ENCODE results near the gene FAM222A.

Gene FAM222A

GRCh38 chr12:109770861-109771670 lies 57.4 kb downstream of the FAM222A start:
- DNase-seq (ENCODE audit: low read depth in 1 of 2, low spot score in 1 of 2): no peak

GRCh38 chr12:109771746-109772621 lies 58.4 kb downstream of the FAM222A start:
- DNase-seq (ENCODE audit: low read depth in 1 of 2, low spot score in 1 of 2): no peak

- DNase-seq (ENCODE audit: low read depth in 1 of 2, low spot score in 1 of 2): no peak
These were observed 59.1 kb downstream of the FAM222A start for GRCh38 chr12:109772622-109773321.

- DNase-seq (ENCODE audit: low read depth in 1 of 2, low spot score in 1 of 2): no peak
These were observed 59.9 kb downstream of the FAM222A start for GRCh38 chr12:109773384-109774011.

GRCh38 chr12:109775172-109775881 lies 61.7 kb downstream of the FAM222A start:
- DNase-seq (ENCODE audit: low read depth in 1 of 2, low spot score in 1 of 2): peak; percentile 56 to 60

GRCh38 chr12:109776624-109777023 lies 63.0 kb downstream of the FAM222A start:
- DNase-seq (ENCODE audit: low read depth in 1 of 2, low spot score in 1 of 2): no peak

- no peak for DNase-seq (ENCODE audit: low read depth in 1 of 2, low spot score in 1 of 2)
These were observed 63.9 kb downstream of the FAM222A start for GRCh38 chr12:109777544-109777943.

GRCh38 chr12:109778684-109779083 lies 65.1 kb downstream of the FAM222A start:
- no peak for DNase-seq (ENCODE audit: low read depth in 1 of 2, low spot score in 1 of 2)

GRCh38 chr12:109779382-109779781 lies 65.8 kb downstream of the FAM222A start:
- DNase-seq (ENCODE audit: low read depth in 1 of 2, low spot score in 1 of 2): no peak

GRCh38 chr12:109781668-109782325 lies 68.2 kb downstream of the FAM222A start:
- DNase-seq (ENCODE audit: low read depth in 1 of 2, low spot score in 1 of 2): no peak

- DNase-seq (ENCODE audit: low read depth in 1 of 2, low spot score in 1 of 2): no peak
These were observed 68.7 kb downstream of the FAM222A start for GRCh38 chr12:109782326-109782703.

- DNase-seq (ENCODE audit: low read depth in 1 of 2, low spot score in 1 of 2): no peak
These were observed 69.7 kb downstream of the FAM222A start for GRCh38 chr12:109783135-109783964.

GRCh38 chr12:109783965-109784244 lies 70.3 kb downstream of the FAM222A start:
- DNase-seq (ENCODE audit: low read depth in 1 of 2, low spot score in 1 of 2): no peak

- DNase-seq (ENCODE audit: low read depth in 1 of 2, low spot score in 1 of 2): no peak
These were observed 72.2 kb downstream of the FAM222A start for GRCh38 chr12:109785854-109786253.

- no peak for DNase-seq (ENCODE audit: low read depth in 1 of 2, low spot score in 1 of 2)
These were observed 73.2 kb downstream of the FAM222A start for GRCh38 chr12:109786799-109787198.

- DNase-seq (ENCODE audit: low read depth in 1 of 2, low spot score in 1 of 2): no peak
These were observed 76.0 kb downstream of the FAM222A start for GRCh38 chr12:109789526-109790048.

GRCh38 chr12:109792992-109793391 lies 79.4 kb downstream of the FAM222A start:
- DNase-seq (ENCODE audit: low read depth in 1 of 2, low spot score in 1 of 2): no peak

GRCh38 chr12:109793411-109793810 lies 79.8 kb downstream of the FAM222A start:
- DNase-seq (ENCODE audit: low read depth in 1 of 2, low spot score in 1 of 2): no peak

All from activated CD4-positive, alpha-beta T cell treated with anti-CD3 and anti-CD28 coated beads, Interleukin-2, amount 50 U/mL, for 24 hours (primary cell).